GM21367 (cell line): ENCODE results near the gene PHKA1.
"Not testable (repeated sequence)": the region's sequence is repeated elsewhere in the genome, so short reads cannot be mapped to it uniquely, and the experiment has no call there.

Source experiments
- ATAC-seq: cut with Tn5 transposase; IDR thresholded peaks from one replicate; pipeline ENCODE4 v1.9.1; 2021; ENCODE audit not compliant: unreplicated experiment

PHKA1 gene

DNA sequence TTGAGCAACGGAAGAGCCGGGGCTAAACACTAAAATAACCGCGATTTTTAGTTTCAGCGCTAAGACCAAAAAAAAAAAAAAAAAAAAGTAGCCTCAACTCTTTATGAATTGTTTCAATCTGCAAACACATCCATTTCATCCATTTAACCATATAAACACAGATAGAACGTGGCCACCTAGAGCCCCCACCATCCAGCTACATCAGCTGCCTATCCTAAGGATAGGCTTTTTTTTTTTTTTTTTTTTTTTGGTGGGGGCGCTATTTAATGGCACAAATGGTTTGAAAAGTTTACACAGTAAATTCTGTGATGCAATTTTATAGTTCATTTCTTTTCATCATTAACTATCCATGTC, 141.0 kb downstream of the PHKA1 start:
- peak; percentile 24 for ATAC-seq

DNA sequence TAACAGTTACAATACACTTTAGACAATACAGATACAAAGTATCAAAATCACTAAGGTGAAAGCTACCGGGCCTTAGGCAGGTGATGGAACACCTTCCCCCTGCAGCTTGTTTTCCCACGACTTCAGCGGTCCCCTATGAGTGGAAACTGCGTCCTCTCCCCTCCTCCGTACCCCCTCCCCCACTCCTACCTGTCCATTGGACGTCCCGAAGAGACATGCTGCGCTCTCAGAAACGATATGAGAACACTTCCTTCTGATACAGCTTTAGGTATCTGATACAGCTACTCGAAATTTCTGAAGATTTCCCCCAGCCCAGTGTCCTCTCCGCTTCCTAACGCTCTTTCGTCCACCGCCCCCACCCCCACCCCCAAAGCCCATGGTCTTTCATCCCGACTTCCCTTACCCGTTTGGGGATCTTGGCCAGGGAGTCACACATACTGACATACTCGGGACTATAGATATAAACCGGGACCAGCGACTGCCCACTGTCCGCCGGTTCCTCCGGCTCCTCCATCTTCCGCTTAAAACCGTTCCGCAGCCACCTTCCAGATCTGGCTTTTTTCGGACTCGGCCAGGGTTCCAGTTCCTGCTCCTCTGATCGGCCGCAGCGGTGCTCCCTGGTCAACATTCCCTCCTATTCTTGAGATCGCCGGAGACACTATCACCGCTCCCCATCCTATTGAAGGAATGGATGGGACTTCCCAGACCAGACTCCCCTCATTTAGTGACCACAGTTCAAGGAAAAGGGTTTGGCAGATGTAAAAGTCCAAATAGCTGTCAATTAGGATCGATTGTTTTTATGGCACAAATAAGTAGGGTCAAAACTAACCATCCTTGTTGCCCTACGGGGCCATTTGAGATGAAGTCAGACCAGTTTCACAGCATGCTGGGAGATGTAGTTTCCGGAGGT, 141.6 kb downstream of the PHKA1 start, which contains the start of gene HDAC8:
HDAC8 (minus strand) TSS at position 596 of the 910 bp plus-strand sequence; CDS start at position 514, 82 bp downstream.
- peak; percentile 93 for ATAC-seq

DNA sequence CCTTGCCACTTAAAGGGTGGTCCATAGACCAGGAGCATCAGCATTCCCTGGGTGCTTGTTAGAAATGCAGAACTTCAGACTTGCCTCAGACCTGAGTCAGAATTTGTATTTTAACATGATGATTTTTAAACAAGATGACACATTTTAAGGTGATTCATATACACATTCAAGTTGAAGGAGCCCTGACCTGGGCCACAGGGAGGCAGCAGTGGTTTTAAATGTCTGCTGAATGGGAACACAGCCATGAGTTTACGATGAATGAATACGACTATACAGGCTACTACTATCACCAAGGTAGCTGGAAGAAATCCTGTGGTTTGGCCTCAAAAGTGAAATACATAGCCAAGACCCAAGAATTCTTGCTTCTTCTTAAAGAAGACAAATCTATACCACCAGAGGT, 144.3 kb downstream of the PHKA1 start:
- no peak for ATAC-seq

DNA sequence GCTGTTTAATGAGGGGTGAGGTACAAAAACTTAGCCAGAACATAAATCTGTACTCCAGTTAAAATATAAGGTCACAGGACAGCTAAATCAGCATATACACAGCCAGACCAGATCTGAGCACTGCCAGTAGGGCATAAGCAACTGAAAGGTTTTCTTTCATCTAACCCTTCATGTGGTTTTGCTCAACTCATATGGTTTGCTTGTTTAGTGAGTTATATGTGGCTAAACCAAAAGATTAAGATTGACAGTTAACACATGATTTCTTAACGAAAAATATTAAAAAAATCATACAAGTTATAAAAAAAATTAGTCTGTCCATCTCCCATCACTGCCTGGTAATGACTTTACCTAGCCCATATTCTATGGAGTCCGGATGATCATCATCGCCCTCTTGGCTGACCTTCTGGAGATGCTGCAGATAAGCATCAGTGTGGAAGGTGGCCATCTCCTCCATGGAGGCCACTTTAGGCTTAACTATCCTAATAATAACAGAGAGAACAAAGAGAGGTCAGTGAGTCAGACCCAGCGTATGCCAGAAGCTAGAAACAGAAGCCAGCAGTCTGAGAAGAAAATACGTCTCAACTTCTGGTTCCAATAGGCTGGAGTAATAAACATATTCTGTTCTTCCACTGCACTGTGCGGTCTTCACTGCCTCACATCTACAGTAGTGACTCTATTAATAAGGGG, 145.6 kb downstream of the PHKA1 start:
- ATAC-seq: no peak

DNA sequence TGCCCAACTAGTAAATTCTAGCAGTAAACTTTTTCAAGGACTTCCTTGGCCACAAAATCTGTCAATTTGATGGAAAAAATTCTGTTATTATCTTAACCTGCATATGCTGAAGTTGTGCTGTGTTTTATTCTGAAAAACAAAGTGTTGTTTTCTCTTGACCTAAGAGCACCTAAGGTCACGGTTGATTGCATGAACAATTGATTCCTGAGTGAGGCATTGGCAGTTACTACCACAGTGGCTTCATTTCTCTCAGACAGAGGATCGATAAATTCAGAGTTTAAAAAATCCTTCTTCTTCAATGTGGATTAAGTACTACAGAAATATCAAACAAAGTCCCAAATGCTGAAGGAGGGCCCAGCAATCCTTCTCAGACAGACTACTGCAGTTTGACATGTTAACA, 147.7 kb downstream of the PHKA1 start:
- no peak for ATAC-seq

DNA sequence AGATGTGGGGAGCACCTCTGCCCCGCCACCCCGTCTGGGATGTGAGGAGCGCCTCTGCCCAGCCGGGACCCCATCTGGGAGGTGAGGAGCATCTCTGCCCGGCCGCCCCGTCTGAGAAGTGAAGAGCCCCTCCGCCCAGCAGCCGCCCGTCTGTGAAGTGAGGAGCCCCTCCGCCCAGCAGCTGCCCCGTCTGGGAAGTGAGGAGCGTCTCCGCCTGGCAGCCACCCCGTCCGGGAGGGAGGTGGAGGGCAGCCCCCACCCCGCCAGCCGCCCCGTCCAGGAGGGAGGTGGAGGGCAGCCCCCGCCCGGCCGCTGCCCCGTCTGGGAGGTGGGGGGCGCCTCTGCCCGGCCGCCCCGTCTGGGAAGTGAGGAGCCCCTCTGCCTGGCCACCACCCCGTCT, 154.5 kb downstream of the PHKA1 start:
- ATAC-seq: not testable (repeated sequence)

DNA sequence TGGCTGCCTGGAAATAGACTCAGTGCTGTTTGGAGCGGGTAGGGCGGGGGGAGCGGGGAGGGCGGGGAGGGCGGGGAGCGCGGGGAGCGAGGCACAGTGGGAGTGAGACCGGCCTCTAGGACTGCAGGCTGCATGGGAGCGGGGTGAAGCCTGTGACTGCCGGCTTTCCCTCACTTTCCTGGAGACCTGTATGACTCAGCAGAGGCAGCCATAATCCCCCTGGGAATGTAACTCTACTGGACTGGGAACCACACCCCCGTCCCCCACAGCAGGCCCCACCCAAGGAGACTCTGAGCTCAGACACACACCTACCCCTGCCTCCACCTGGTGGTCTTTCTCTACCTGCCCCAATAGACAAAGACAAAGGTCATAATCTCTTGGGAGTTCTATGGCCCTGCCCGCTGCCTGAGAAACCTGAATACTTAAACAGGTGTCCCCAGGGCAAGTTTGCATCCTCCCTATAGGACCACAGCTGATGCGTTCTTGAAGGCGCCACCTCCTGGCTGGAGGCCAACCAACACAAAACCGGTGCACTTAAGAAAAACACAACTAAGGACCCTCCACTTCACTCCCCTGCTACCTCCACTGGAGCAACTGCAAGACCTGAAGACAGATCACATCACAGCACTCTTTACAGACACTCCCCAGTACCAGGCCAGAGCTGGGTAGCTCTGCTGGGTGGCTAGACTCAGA, 159.5 kb downstream of the PHKA1 start:
- no peak for ATAC-seq

DNA sequence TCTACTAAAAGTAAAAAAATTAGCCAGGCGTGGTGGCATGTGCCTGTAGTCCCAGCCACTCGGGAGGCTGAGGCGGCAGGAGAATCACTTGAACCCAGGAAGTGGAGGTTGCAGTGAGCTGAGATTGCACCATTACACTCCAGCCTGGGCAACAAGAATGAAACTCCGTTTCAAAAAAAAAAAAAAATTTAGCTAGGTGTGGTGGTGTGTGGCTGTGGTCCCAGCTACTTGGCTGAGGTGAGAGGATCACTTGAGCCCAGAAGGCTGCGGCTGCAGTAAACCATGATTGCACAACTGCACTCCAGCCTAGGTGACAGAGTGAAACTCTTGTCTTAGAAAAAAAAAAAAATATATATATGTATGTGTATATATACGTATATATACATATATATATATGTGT, 161.7 kb downstream of the PHKA1 start:
- not testable (repeated sequence) for ATAC-seq

DNA sequence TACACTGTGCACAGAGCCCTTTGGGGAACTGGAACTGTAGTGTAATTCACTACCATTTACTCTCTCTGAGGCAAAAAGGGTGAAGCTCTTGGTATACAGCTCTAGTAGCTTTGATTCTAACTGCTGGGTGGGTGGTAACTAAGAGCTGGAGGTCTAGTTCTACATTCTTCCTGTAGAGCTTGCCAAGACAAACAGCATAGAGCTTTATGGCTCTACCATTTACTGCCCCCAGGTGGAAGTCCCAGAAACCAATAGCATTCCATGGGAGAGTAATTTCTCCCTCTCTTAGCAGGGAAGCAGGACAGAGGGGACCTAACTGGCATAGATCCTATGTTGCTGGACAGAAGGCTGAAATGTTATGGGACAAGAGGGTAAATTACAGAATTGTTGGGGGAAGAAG, 168.1 kb downstream of the PHKA1 start:
- no peak for ATAC-seq

DNA sequence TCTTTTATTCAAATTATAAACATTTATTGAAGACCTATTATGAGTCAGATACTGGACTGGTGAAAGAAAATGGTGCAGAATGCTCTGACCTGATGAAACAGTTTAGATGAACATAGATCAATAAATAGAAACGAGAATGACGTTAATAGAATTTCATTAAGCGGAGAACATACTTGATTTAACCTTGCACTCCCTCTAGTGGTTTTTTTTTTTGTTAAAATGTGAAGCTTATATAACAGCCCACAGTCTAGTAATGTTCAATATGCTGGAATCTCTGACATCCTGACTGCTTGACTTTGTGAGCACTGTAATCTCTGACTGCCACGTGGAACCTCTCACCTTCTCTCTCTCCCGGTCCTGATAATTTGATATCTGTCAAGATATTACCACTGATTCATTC, 173.8 kb downstream of the PHKA1 start:
- no peak for ATAC-seq

DNA sequence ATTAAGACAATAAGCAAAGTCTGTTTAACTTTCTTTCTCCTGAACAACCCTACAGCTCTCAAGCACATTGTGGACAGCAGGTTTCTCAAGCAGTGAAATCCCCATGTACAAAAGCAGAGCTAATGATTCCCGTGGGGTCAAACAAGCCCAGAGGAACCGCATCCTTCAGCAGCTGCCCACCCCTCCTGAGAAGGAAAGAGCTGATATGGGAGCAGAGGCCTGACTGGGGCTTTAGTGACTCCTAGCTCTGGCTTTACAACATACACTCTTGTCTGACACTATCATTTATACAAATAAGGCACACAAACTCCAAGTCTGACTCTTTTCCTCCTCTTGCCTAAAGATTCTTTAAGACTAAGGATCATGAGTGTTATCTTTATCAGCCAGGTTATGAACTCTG, 174.3 kb downstream of the PHKA1 start:
- ATAC-seq: no peak

DNA sequence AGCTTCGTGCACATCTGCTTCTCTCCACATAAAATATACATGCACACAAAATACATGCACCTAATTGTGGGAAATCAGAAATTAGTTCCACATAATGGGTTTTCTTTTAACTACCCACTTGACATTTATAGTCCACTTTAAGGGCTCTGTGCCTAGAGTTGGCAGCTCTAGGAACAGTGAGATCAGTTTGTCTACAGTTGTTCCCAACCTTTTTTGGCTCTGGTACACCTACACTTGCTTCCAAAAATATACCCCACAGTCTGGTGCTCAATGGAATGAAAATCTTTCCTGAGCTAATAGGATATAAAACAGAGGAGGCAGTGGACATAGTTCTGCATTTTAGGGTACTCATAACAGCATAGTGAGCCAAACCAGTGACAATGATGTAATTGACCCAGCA, 177.6 kb downstream of the PHKA1 start:
- no peak for ATAC-seq

DNA sequence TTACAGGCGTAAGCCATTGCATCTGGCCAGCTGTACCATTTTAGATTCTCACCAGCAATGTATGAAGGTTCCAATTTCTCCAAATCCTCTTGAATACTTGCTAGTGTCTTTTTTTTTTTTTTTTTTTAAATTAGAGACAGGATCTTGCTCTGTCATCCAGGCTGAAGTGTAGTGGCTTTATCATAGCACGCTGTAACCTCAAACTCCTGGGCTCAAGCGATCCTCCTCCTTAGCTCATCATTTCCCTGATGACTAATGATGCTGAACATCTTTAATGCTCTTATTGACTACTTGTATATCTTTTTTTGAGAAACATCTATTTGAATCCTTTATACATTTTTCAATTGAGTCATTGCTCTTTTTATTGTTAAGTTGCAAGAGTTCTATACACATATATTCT, 181.7 kb downstream of the PHKA1 start:
- no peak for ATAC-seq
